Right renal cortex interstitium (tissue), 3 donors: Measurements from ENCODE around the gene SKI. TPM values are rescaled to one million over a fixed set of nuclear protein-coding genes. Genes with fewer than 3 reads are reported as not detected.
"Not testable (repeated sequence)": the region's sequence is repeated elsewhere in the genome, so short reads cannot be mapped to it uniquely, and the experiment has no call there.

Experiments used
- DNase-seq, 3 donors: peaks; one replicate each; pipeline ENCODE4 v3.0.0-alpha.2; 2013; ENCODE audit warnings: low read depth in 3 of 3, low spot score in 2 of 3
- polyA plus RNA-seq, 3 donors: library from polyadenylated mRNA; unstranded; fragments of 120-200 nt; gene quantifications; one replicate each; pipeline ENCODE4 v1.2.1, GENCODE V29; 2013; ENCODE audit not compliant: insufficient read length in 3 of 3

Gene SKI
- polyA plus RNA-seq, 3 donors = 40.8 to 46.7 (median 45.3) TPM

GRCh38 chr1:2257245-2257627 is 29.1 kb downstream of the SKI start:
- no peak for DNase-seq

GRCh38 chr1:2258122-2258681 is 30.1 kb downstream of the SKI start:
- DNase-seq = no peak

GRCh38 chr1:2258996-2259395 is 30.9 kb downstream of the SKI start:
- no peak for DNase-seq

- no peak for DNase-seq
Measured at GRCh38 chr1:2259668-2260402, 31.7 kb downstream of the SKI start.

- DNase-seq = not testable (repeated sequence)
Measured at GRCh38 chr1:2260470-2260869, 32.4 kb downstream of the SKI start.

GRCh38 chr1:2260917-2261316 is 32.8 kb downstream of the SKI start:
- no peak for DNase-seq

- not testable (repeated sequence) for DNase-seq
Measured at GRCh38 chr1:2261476-2262395, 33.6 kb downstream of the SKI start.

GRCh38 chr1:2266301-2266975 is 38.3 kb downstream of the SKI start:
- no peak for DNase-seq

GRCh38 chr1:2267051-2267830 is 39.1 kb downstream of the SKI start:
- DNase-seq = no peak

- DNase-seq = no peak
Measured at GRCh38 chr1:2267862-2268261, 39.7 kb downstream of the SKI start.

GRCh38 chr1:2268285-2269056 is 40.4 kb downstream of the SKI start:
- DNase-seq = no peak

- no peak for DNase-seq
Measured at GRCh38 chr1:2269193-2269921, 41.2 kb downstream of the SKI start.

- DNase-seq = no peak
Measured at GRCh38 chr1:2269922-2270259, 41.8 kb downstream of the SKI start.

- DNase-seq = no peak
Measured at GRCh38 chr1:2270260-2271100, 42.4 kb downstream of the SKI start.

- DNase-seq = no peak
Measured at GRCh38 chr1:2271211-2271721, 43.1 kb downstream of the SKI start.

GRCh38 chr1:2271841-2272655 is 43.9 kb downstream of the SKI start:
- no peak for DNase-seq
